Superior temporal gyrus (tissue), 1 donor: ENCODE data around the gene C1orf159.

Source experiments
- DNase-seq: peaks from one replicate; pipeline ENCODE4 v3.0.0-alpha.2; 2016; ENCODE audit errors: extremely low spot score

Gene C1orf159

GRCh38 chr1:1053682-1054081 lies 62.2 kb downstream of the C1orf159 start:
- DNase-seq: no peak

DNA sequence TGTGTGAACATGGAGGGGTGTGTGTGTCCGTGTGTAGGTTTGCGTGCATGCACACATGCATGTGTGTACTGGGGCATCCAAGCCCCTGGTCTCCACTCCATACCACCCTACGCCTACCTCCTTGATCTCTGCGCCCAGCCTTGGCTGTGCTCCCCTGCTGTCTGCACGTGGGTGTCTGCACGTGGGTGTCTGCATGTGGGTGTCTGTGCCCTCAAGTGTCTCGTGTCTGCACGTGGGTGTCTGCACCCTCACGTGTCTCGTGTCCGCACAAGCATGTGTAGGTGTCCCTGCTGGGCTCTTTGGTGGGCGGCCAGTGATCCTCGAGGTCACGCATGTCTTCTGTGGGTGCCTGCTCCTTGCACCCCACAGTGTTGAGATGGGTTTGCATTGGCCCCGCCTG lies 62.9 kb downstream of the C1orf159 start:
- DNase-seq: no peak

- DNase-seq: no peak
Measured at GRCh38 chr1:1052003-1052840, 63.7 kb downstream of the C1orf159 start.

DNA sequence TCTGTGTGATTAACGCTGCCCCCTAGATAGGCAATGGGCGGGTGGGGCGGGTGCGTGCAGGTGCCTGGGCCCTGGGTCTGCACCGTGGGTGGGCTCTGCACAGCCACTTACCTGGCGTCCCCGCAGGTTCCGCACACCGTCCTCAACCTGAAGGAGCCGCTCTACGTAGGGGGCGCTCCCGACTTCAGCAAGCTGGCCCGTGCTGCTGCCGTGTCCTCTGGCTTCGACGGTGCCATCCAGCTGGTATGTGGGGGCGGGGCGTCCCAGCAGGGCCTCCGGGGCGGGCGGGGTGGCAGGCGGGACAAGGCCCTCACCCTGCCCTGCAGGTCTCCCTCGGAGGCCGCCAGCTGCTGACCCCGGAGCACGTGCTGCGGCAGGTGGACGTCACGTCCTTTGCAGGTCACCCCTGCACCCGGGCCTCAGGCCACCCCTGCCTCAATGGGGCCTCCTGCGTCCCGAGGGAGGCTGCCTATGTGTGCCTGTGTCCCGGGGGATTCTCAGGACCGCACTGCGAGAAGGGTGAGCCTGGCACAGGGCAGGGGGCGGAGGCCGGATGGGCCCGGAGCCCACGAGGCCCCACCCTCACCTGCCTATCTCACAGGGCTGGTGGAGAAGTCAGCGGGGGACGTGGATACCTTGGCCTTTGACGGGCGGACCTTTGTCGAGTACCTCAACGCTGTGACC lies 64.6 kb downstream of the C1orf159 start:
- no peak for DNase-seq

GRCh38 chr1:1050577-1051052 lies 65.3 kb downstream of the C1orf159 start:
- no peak for DNase-seq

- DNase-seq: no peak
Measured at GRCh38 chr1:1049318-1050165, 66.3 kb downstream of the C1orf159 start.

DNA sequence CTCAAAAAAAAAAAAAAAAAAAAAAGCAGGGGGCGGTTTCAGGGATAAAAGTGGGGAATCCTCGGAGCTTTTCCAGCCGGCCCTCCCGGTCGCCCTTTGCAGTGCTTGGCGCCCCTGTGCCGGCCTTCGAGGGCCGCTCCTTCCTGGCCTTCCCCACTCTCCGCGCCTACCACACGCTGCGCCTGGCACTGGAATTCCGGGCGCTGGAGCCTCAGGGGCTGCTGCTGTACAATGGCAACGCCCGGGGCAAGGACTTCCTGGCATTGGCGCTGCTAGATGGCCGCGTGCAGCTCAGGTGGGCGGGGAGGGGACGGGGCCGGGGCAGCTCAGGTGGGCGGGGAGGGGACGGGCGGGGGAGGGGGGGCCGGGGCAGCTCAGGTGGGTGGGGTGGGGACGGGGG lies 67.1 kb downstream of the C1orf159 start:
- DNase-seq: no peak

- DNase-seq: no peak
Measured at GRCh38 chr1:1047963-1048362, 67.9 kb downstream of the C1orf159 start.

GRCh38 chr1:1047407-1047806 lies 68.5 kb downstream of the C1orf159 start:
- DNase-seq: no peak

DNA sequence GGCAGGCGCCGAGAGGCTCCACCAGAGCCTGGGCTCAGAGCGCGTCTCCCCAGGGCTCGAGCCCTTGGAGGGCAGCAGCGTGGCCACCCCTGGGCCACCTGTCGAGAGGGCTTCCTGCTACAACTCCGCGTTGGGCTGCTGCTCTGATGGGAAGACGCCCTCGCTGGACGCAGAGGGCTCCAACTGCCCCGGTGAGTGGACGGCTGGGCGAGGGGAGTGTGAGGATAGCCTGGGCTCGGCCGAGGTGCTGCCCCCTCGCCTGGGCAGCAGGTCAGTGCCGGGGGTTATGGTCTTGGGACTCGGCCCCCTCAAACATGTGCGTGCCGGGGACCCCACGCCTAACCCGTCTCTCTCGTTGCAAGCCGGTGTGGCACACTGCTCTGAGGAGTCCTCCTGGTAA lies 69.1 kb downstream of the C1orf159 start:
- DNase-seq: no peak

GRCh38 chr1:1046243-1046642 lies 69.6 kb downstream of the C1orf159 start:
- no peak for DNase-seq

- DNase-seq: no peak
Measured at GRCh38 chr1:1045129-1045528, 70.8 kb downstream of the C1orf159 start.

- DNase-seq: no peak
Measured at GRCh38 chr1:1044455-1045078, 71.3 kb downstream of the C1orf159 start.

GRCh38 chr1:1043921-1044320 lies 72.0 kb downstream of the C1orf159 start:
- DNase-seq: no peak

GRCh38 chr1:1043411-1043810 lies 72.5 kb downstream of the C1orf159 start:
- DNase-seq: no peak

GRCh38 chr1:1042835-1043234 lies 73.1 kb downstream of the C1orf159 start:
- no peak for DNase-seq

- DNase-seq: no peak
Measured at GRCh38 chr1:1041873-1042272, 74.0 kb downstream of the C1orf159 start.

GRCh38 chr1:1041092-1041523 lies 74.8 kb downstream of the C1orf159 start:
- no peak for DNase-seq

DNA sequence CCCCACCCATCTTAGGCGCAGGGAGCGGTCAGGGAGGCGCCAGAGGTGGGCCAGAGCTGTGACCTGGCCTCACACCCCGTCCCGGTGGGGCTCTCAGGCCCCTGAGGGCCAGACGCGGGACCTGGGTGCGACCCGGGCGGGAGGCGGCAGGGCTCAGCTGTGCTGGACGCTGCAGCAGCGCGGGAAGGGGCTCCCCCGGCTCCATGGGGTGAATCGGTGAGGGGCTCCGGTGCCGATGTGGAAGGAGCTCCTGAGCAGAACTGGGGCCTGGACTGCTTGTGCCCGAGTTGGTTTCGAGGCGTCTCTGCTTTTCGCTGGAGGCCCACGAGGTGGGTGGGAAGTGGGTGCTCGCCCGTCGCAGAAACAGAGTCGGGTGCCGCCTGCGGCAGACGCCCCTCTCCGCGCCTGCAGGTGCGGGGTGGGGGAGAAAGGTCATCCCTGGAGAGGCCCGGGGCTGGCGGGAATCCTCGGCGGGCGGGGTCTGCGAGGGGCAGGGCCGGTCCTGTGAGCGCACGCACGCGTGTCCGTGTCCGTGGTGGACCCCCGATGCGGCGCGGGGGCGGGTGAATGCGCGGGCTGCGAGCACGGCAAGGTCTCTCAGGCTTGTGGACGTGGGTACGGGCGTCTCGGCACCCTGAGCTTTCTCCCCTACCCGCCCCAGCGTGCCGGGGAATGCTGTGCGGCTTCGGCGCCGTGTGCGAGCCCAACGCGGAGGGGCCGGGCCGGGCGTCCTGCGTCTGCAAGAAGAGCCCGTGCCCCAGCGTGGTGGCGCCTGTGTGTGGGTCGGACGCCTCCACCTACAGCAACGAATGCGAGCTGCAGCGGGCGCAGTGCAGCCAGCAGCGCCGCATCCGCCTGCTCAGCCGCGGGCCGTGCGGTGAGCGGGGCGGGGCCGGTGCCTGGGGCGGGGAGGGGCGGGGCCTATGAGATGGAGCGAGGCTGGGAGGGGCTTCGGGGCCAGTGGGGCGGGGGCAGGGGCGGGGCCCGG lies 75.6 kb downstream of the C1orf159 start:
- DNase-seq: peak; percentile 64

DNA sequence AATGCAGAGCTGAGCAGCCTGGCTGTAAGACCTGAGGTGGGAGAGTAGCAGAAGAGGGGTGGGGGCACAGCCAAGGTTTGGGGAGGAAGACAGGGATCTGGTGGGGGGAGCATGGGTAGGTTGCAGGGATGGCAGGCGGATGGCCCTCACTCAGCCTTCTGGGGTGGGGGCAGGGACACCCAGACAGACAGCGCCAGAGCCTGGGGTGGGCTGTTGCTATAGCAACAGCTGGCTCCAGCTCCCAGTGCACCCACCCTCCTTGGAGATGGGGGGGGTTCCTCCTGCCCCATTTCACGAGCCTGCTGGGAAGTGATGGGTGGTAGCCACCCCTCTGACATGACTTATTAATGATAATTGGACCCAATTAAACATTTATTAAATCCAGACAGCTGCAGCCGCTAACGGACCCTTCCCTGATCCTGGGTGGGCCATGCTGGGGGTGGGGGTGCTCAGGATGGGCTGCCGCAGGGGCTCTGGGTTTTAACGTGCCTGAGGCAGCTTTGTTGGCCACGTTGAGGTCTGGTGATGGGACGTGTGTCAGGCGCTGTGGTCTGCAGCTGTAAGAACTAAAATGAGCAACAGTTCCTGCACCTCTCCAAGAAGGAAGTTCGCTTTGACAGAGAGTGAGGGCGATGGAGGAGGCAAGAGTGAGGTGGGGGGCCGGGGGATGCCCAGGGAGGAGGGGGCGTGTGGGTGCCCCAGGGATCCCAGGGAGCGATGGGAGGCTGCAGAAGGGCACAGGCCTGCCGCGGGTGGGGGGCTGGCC lies 76.6 kb downstream of the C1orf159 start:
- no peak for DNase-seq
